Kidney capillary endothelial cell (primary cell): ENCODE results near the gene PLP2.
"Not testable (repeated sequence)": the region's sequence is repeated elsewhere in the genome, so short reads cannot be mapped to it uniquely, and the experiment has no call there.

Experiments
- DNase-seq: peaks from one replicate; pipeline ENCODE4 v3.0.0-alpha.2; 2018; ENCODE audit warnings: low spot score

Gene PLP2, protein sequence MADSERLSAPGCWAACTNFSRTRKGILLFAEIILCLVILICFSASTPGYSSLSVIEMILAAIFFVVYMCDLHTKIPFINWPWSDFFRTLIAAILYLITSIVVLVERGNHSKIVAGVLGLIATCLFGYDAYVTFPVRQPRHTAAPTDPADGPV

DNA sequence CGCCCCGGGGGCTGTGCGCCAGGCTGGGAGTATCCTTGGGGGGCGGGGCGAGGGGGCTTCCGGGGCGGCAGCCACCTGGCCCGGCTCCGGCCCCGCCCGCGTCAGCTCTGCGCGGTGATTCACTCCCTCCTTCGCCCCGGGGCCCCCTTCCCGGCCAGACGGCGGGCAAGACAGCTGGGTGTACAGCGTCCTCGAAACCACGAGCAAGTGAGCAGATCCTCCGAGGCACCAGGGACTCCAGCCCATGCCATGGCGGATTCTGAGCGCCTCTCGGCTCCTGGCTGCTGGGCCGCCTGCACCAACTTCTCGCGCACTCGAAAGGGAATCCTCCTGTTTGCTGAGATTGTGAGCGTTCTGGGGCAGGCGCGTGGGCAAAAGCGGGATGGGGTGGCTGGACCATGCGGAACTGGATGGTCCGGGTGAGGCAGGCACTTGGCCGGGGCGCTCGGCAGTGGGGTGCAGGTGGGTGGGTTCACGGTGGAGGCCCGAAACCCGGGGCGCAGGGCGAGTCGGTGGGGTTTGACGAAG lies at the start of gene PLP2:
PLP2 (plus strand) TSS at position 147 of the 528 bp plus-strand sequence; CDS start at position 250, 103 bp downstream.
- no peak for DNase-seq

- DNase-seq = no peak
These were observed 49.2 kb upstream of the PLP2 start for GRCh38 chrX:49122499-49122898.

GRCh38 chrX:49127742-49128258 lies 43.9 kb upstream of the PLP2 start:
- DNase-seq = not testable (repeated sequence)

DNA sequence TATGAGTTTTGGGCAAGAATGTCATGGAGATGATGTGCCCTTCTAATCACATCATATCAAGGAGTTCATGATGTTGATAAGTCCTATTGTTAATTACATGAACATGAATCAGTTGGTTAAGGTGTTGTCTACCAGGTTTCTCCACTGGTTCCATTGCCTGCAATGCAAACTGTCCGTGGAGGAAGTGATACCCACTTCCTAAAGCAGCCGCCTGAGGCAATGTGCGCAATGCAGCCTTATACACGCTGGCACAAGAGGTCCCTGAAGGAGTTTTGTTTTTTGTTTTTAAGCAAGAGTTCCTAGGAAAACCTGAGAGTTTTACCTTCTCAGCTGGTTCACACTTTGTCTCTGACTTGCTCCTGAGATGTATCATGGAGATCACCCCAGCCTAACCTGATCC lies 42.3 kb upstream of the PLP2 start:
- DNase-seq = no peak

GRCh38 chrX:49132275-49132674 lies 39.4 kb upstream of the PLP2 start:
- DNase-seq = not testable (repeated sequence)

GRCh38 chrX:49133759-49134158 lies 37.9 kb upstream of the PLP2 start:
- no peak for DNase-seq

GRCh38 chrX:49137492-49137891 lies 34.2 kb upstream of the PLP2 start:
- DNase-seq = peak; percentile 25

DNA sequence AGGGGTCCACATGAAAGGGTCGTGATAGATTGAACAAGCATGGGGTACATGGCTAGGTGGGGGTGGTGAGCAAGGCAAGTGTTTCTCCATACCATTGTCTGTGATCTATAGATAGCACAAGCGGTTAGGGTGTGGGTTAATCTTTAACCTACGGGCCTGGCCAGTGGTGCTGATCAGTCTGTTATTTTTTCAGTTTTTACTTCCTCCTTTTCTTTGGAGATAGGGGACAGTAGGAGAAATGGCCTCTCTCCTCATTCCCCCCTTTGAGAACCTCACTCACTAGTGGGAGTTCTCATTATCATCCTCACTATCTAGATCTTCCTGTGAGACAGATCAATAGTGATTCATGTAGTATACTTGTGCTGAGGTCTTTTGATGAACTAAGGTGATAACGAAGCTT lies 32.0 kb upstream of the PLP2 start:
- DNase-seq = no peak

DNA sequence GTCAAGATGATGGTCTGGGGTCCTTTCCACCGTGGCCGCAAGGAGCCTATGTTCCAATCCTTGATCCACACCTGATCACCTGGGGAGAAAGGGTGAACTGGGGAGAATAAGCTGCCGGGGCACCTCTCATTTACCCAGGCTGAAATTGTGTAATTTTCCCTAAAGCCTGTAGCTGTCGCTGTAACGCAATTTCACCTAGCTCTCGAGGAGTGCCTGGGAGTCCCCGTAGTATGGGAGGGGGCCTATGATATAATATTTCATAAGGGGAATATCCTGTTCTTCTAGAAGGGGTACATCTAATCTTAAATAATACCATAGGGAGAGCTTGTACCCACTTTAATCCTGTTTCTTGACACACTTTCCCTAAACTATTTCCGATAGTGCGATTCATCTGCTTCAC lies 29.4 kb upstream of the PLP2 start:
- DNase-seq = not testable (repeated sequence)

- DNase-seq = not testable (repeated sequence)
These were observed 28.5 kb upstream of the PLP2 start for GRCh38 chrX:49143154-49143553.

- no peak for DNase-seq
These were observed 24.4 kb upstream of the PLP2 start for GRCh38 chrX:49147282-49147681.

DNA sequence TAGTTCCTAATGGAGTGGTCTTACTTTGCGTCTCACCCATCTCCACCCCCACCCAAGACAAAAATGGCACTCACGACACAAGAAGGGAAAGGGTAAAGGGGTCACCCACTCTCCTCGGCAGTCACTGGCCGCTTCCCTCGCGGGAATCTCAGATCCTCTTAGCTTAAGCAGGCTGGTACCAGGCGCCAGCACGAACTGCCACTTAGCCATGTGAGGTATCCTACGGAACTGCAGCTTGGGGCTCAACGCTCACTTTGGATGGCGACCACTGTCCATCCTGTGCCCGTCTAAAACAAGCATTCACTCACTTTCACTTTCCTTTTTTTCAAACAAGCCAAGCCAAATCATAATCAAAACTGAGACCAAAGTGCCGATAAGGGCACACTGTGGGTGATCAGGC lies 23.8 kb upstream of the PLP2 start:
- DNase-seq = no peak

DNA sequence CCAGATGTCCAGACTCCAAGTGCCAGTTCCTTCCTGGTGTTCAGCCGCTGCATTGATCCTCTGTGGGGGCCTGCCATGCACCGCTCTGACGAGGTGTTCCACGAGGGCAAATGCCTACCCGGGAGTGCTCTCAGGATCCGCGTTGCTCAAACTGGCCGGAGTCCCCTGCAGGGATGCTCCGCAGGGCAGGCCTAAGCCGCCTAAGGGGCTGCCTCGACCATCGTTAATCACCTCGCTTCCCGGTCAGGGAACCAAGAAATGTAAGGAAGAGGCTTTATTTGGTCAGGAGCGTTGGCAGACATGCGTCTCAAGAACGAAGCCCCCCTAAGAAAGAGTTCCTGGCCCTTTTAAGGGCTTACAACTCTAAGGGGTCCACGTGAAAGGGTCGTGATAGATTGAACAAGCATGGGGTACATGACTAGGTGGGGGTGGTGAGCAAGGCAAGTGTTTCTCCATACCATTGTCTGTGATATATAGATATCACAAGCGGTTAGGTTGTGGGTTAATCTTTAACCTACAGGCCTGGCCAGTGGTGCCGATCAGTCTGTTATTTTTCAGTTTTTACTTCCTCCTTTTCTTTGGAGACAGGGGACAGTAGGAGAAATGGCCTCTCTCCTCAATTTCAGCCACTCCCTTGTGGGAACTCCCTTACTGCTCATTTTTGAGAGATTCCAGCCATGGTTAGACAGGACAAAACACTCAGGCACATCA lies 23.2 kb upstream of the PLP2 start:
- not testable (repeated sequence) for DNase-seq

- not testable (repeated sequence) for DNase-seq
These were observed 22.4 kb upstream of the PLP2 start for GRCh38 chrX:49149291-49149690.

DNA sequence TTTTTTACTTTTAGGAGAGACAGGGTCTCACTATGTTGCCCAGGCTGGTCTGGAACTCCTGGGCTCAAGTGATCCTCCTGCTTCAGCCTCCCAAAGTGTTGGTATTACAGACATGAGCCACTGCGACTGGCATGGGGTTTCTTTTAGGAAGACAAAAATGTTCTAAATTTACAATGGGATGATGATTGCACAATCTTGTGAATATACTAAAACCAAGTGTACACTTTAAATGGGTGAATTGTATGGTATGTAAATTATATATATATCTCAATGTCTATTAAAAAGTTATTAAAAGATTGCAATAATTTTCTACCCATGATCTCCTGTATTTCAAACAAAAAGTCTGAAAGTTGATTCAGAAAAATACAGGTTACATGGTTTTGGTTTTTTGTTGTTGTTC lies 18.2 kb upstream of the PLP2 start:
- DNase-seq = no peak

- no peak for DNase-seq
These were observed 16.3 kb upstream of the PLP2 start for GRCh38 chrX:49155243-49155899.

DNA sequence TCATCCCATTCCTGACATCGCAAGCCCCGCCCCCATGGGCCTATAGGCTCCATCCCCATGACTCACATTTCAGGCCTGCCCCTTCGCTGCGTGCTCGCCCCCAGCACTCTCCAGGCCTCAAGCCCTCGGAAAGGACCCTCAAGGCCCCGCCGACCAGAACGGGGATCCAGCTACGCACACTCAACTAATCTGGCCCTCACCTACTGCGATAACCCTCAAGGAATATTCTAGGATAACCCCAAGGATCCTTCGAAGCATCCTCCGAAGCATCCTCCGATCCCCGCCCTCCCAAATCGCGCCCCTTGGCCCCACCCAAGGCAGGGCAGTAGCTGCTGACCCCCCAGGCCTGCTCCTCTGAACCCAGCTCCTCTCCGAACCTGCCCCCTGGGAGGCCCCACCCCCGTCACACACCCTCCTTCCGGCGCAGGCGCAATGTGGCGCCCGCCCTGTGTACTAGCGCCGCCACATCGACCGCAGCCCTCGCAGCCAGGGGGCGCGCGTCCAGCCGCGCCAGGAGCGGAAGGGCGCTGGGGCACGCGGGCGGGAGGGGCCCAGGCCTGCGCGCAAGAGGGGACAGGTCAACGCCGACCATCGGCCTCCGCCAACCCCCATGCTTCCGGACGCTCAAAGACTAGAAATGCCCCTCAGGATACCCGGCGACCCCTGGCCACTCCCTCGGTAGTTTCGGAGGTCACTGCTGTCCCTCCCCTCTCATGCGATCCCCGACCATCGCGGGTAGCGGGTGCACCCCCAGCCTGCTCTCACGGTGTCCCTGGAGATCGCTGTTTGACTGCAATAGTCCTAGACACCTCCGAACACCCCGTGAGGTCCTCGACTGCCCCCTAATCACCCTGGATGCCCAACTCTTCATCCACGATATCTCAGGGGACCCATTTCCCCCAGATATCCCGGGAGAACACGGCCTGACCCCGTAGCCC lies 15.5 kb upstream of the PLP2 start:
- peak; percentile 70 for DNase-seq

DNA sequence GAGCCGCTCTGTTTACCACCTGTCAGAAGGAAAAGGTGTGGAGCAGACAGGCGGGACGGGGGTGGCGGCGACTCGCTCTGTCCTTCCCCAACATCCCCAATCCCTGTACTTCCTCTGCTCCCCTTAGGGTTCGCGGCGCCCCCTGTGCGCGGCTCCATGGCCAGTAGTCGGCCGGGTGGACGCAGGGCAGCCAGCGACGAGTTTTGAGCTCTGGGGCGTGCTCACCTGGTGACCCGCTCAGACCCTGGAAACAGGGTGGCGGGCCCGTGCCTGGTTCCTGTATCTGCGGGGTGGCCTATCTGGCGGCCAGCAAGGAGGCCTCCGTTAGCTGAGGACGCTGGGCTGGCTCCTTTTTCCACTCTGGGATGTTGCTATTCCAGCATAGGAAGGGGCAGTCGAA lies 14.5 kb upstream of the PLP2 start:
- no peak for DNase-seq

GRCh38 chrX:49160908-49161307 lies 10.8 kb upstream of the PLP2 start:
- no peak for DNase-seq

- DNase-seq = no peak
These were observed 10.1 kb upstream of the PLP2 start for GRCh38 chrX:49161632-49162031.

DNA sequence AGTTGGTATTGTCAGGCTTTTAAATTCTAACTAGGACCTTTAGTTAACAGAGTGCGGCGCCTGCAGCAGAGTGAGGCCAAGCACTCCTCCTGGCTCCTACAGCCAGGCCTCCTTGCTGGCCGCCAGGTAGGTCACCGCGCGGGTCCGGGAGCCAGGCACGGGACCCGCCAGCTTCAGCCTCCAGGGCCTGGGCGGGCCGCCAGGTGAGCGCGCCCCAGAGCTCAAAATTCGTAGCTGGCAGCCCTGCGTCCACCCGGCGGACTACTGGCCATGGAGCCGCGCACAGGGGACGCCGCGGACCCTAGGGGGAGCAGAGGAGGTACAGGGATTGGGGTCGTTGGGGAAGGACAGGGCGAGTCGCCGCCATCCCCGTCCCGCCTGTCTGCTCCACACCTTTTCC lies 9.1 kb upstream of the PLP2 start, which contains the start of gene MAGIX:
MAGIX (plus strand) TSS at position 139 of the 400 bp plus-strand sequence; CDS start at position 271, 132 bp downstream.
- DNase-seq = no peak
